ENCODE measurements around the gene IGFBPL1. TPM values are rescaled to one million over a fixed set of nuclear protein-coding genes. Genes with fewer than 3 reads are reported as not detected.
"Not testable (repeated sequence)": the region's sequence is repeated elsewhere in the genome, so short reads cannot be mapped to it uniquely, and the experiment has no call there.

IGFBPL1 gene, protein sequence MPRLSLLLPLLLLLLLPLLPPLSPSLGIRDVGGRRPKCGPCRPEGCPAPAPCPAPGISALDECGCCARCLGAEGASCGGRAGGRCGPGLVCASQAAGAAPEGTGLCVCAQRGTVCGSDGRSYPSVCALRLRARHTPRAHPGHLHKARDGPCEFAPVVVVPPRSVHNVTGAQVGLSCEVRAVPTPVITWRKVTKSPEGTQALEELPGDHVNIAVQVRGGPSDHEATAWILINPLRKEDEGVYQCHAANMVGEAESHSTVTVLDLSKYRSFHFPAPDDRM
- polyA plus RNA-seq (2013, experiment 1 of 2): 21.7 TPM
- 21.3 TPM for polyA plus RNA-seq (2013, experiment 2 of 2)

DNA sequence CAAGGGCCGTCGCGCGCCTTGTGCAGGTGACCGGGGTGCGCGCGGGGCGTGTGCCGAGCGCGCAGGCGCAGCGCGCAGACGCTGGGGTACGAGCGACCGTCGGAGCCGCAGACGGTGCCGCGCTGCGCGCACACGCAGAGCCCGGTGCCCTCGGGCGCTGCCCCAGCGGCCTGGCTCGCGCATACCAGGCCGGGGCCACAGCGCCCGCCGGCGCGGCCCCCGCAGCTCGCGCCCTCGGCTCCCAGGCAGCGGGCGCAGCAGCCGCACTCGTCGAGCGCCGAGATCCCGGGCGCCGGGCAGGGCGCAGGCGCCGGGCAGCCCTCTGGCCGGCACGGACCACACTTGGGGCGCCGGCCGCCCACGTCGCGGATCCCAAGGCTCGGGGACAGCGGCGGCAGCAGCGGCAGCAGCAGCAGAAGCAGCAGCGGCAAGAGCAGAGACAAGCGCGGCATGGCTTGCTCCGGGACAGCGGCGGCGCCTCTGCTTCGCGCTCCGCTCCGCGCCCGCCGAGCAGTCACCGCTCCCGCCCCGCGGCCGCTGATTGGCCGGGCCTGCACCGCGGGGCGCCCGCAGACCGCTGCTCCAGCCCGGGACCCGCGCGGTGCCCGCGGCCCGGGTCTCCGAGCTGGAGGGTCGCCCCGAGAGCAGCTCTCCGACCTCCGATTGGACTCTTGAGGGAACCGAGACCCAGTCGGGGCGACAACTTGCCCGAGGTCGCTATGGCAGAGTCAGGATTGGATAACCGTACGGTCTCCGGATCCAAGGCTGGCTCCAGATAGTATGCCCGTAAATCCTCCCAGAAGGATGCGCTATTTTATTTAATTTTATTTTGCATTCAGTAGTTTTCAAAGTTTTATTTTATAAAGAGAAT, at the start of gene IGFBPL1:
Gene IGFBPL1 (minus strand): TSS at position 482 of the 871 bp plus-strand sequence. CDS start 30 bp downstream, at position 452.
- peaks cover 0 to 17% (median 0%) of the 10 kb centered on the region in 3 experiments for H3K27me3 ChIP-seq (ENCODE audit: control insufficient read depth in 3 of 3, insufficient read depth in 3 of 3, low read depth in 1 of 3, low read length in 3 of 3)
- H2AFZ ChIP-seq (ENCODE audit: low read length): peak within 1 kb of the TSS; percentile 95
- peak; percentile 51 for DNase-seq (ENCODE audit: low spot score)
- no peak within 1 kb of the TSS for H2BK12ac ChIP-seq (ENCODE audit: low read length)
- H3K9ac ChIP-seq (ENCODE audit: low read depth, low read length, poor library complexity): peak within 1 kb of the TSS; percentile 88
- peak within 1 kb of the TSS; percentile 52 for H2BK15ac ChIP-seq (ENCODE audit: low read length)
- H3K18ac ChIP-seq (ENCODE audit: low read length): peak within 1 kb of the TSS; percentile 93
- H3K4me3 ChIP-seq (ENCODE audit: low read length in 2 of 2): peak within 1 kb of the TSS; percentile 81 to 84
- H3K36me3 ChIP-seq (replicated peaks in 1 of 2; ENCODE audit: control insufficient read depth in 2 of 2, insufficient read depth in 2 of 2, low read length in 2 of 2): peaks cover 0 to 16% of the 10 kb centered on the region in 2 donors
- WGBS, 2 donors (ENCODE audit: extremely low coverage in 2 of 2, insufficient read length in 2 of 2, insufficient replicate concordance in 1 of 2): no CpG with 5 or more reads among the region's 115 CpGs
- H3K23ac ChIP-seq (ENCODE audit: low read depth, low read length, poor library complexity): no peak within 1 kb of the TSS
- no peak within 1 kb of the TSS for H3K4ac ChIP-seq (ENCODE audit: low read length)
- H3K27ac ChIP-seq (replicated peaks; ENCODE audit: low read length): no peak within 1 kb of the TSS
- no peak within 1 kb of the TSS for H2AK5ac ChIP-seq (ENCODE audit: low read depth, low read length)
- H2BK120ac ChIP-seq (ENCODE audit: low read depth, low read length): no peak within 1 kb of the TSS
- no peaks in the 10 kb centered on the region for H3K9me3 ChIP-seq (replicated peaks in 1 of 2; ENCODE audit: control insufficient read depth in 2 of 2, insufficient read depth in 1 of 2, low read depth in 1 of 2, low read length in 2 of 2)
- no peak within 1 kb of the TSS for H3K14ac ChIP-seq (ENCODE audit: low read length)
- no peak within 1 kb of the TSS for H4K91ac ChIP-seq (ENCODE audit: low read depth, low read length, poor library complexity)
- H3K4me2 ChIP-seq (ENCODE audit: insufficient read depth, low read length, poor library complexity, severe bottlenecking): peak within 1 kb of the TSS; percentile 89
- H3K79me1 ChIP-seq (ENCODE audit: low read depth, low read length): no peaks in the 10 kb centered on the region
- no peak within 1 kb of the TSS for H4K8ac ChIP-seq (ENCODE audit: low read depth, low read length)
- peaks cover 24 to 33% of the 10 kb centered on the region in 2 donors for H3K4me1 ChIP-seq (ENCODE audit: control insufficient read depth in 2 of 2, insufficient read depth in 1 of 2, low read depth in 1 of 2, low read length in 2 of 2)
- no peak within 1 kb of the TSS for H2BK5ac ChIP-seq (ENCODE audit: low read length)

DNA sequence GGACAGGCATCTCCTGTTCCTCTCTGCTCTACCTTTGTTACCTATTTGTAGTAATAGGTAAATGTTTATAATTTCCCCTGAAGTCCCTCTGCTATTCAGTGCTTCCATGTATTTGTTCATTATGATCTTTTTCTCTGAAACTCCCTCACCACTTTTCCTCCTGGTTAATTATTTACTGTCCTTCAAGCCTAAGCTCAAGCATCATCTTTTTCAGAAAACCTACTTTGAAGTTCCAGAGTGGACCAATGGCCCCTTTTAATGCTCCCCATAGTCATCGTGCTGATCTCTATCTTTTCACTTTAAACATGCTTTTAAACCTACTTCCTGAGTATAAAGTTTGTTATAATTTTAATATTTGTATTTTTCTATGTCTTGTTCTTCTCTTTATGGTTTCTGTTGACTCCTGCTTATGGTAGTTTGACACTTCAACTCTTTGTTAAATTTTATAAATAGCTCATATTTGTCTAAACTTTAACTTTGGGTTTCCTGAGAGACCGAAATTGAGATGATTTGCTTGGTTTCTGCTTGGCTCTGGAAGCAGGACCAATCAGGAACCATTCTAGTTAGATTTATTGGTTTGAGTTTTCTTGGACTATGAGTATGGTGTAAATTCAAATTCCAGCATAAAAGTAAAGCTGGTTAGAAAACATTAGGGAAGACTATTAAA, 48.5 kb upstream of the IGFBPL1 start:
- not testable (repeated sequence) for H2AK5ac ChIP-seq (ENCODE audit: low read depth, low read length); H3K4me1 ChIP-seq (ENCODE audit: control insufficient read depth in 2 of 2, insufficient read depth in 1 of 2, low read depth in 1 of 2, low read length in 2 of 2); H2BK12ac ChIP-seq (ENCODE audit: low read length); H2AFZ ChIP-seq (ENCODE audit: low read length); H3K18ac ChIP-seq (ENCODE audit: low read length); H3K14ac ChIP-seq (ENCODE audit: low read length); H2BK5ac ChIP-seq (ENCODE audit: low read length); H3K79me1 ChIP-seq (ENCODE audit: low read depth, low read length); H3K36me3 ChIP-seq (replicated peaks in 1 of 2; ENCODE audit: control insufficient read depth in 2 of 2, insufficient read depth in 2 of 2, low read length in 2 of 2); H3K27me3 ChIP-seq (ENCODE audit: control insufficient read depth in 3 of 3, insufficient read depth in 3 of 3, low read depth in 1 of 3, low read length in 3 of 3); H3K27ac ChIP-seq (replicated peaks; ENCODE audit: low read length); H3K4me2 ChIP-seq (ENCODE audit: insufficient read depth, low read length, poor library complexity, severe bottlenecking); H2BK15ac ChIP-seq (ENCODE audit: low read length); H2BK120ac ChIP-seq (ENCODE audit: low read depth, low read length); H4K91ac ChIP-seq (ENCODE audit: low read depth, low read length, poor library complexity); H3K9ac ChIP-seq (ENCODE audit: low read depth, low read length, poor library complexity); DNase-seq (ENCODE audit: low spot score); H3K9me3 ChIP-seq (replicated peaks in 1 of 2; ENCODE audit: control insufficient read depth in 2 of 2, insufficient read depth in 1 of 2, low read depth in 1 of 2, low read length in 2 of 2); H3K4me3 ChIP-seq (ENCODE audit: low read length in 2 of 2); H3K23ac ChIP-seq (ENCODE audit: low read depth, low read length, poor library complexity); H4K8ac ChIP-seq (ENCODE audit: low read depth, low read length); H3K4ac ChIP-seq (ENCODE audit: low read length)
- no CpG with 5 or more reads among the region's 2 CpGs for WGBS, 2 donors (ENCODE audit: extremely low coverage in 2 of 2, insufficient read length in 2 of 2, insufficient replicate concordance in 1 of 2)

DNA sequence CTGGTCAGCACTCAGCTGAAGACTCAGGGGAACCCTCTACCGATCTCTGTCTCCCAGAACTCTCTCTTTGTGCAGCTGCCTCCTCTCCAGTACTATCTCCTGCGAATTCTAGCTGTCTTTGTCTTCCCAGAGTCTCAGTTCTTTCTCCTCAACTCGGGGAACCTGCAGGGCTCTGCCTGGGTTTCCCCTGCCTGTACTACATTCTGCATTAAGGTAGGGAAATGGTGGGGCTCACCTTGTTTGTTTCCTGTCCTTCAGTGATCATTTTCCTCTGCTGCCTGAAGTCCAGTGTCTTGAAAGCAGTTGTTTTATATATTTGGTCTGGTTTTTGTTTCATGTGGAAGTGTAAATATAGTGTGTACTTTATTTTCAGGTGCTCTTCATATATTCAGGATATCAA, 43.1 kb upstream of the IGFBPL1 start:
- H2AFZ ChIP-seq (ENCODE audit: low read length): peak overlapping the region; percentile 54
- no peak overlapping the region for H3K4me2 ChIP-seq (ENCODE audit: insufficient read depth, low read length, poor library complexity, severe bottlenecking)
- no peak overlapping the region for H3K14ac ChIP-seq (ENCODE audit: low read length)
- no peaks in the 10 kb centered on the region for H3K36me3 ChIP-seq (replicated peaks in 1 of 2; ENCODE audit: control insufficient read depth in 2 of 2, insufficient read depth in 2 of 2, low read length in 2 of 2)
- H2BK120ac ChIP-seq (ENCODE audit: low read depth, low read length): no peak overlapping the region
- no CpG with 5 or more reads among the region's 3 CpGs for WGBS, 2 donors (ENCODE audit: extremely low coverage in 2 of 2, insufficient read length in 2 of 2, insufficient replicate concordance in 1 of 2)
- no peak overlapping the region for H2BK12ac ChIP-seq (ENCODE audit: low read length)
- H3K18ac ChIP-seq (ENCODE audit: low read length): no peak overlapping the region
- no peaks in the 10 kb centered on the region for H3K27me3 ChIP-seq (ENCODE audit: control insufficient read depth in 3 of 3, insufficient read depth in 3 of 3, low read depth in 1 of 3, low read length in 3 of 3)
- no peak overlapping the region for H3K4ac ChIP-seq (ENCODE audit: low read length)
- no peaks in the 10 kb centered on the region for H3K4me1 ChIP-seq (ENCODE audit: control insufficient read depth in 2 of 2, insufficient read depth in 1 of 2, low read depth in 1 of 2, low read length in 2 of 2)
- no peak overlapping the region for H2BK5ac ChIP-seq (ENCODE audit: low read length)
- peak overlapping the region; percentile 59 for H2BK15ac ChIP-seq (ENCODE audit: low read length)
- H4K91ac ChIP-seq (ENCODE audit: low read depth, low read length, poor library complexity): no peak overlapping the region
- H3K9me3 ChIP-seq (replicated peaks in 1 of 2; ENCODE audit: control insufficient read depth in 2 of 2, insufficient read depth in 1 of 2, low read depth in 1 of 2, low read length in 2 of 2): peaks cover 1 to 3% of the 10 kb centered on the region in 2 donors
- no peak overlapping the region for H3K9ac ChIP-seq (ENCODE audit: low read depth, low read length, poor library complexity)
- no peak overlapping the region for H3K27ac ChIP-seq (replicated peaks; ENCODE audit: low read length)
- no peak overlapping the region for H3K23ac ChIP-seq (ENCODE audit: low read depth, low read length, poor library complexity)
- no peaks in the 10 kb centered on the region for H3K79me1 ChIP-seq (ENCODE audit: low read depth, low read length)
- H2AK5ac ChIP-seq (ENCODE audit: low read depth, low read length): no peak overlapping the region
- H4K8ac ChIP-seq (ENCODE audit: low read depth, low read length): no peak overlapping the region
- DNase-seq (ENCODE audit: low spot score): no peak
- H3K4me3 ChIP-seq (ENCODE audit: low read length in 2 of 2): no peak overlapping the region
